ENCODE data around the gene BATF. TPM values are rescaled to one million over a fixed set of nuclear protein-coding genes. Genes with fewer than 3 reads are reported as not detected.

The BATF gene
- total and polyA plus RNA-seq, 2 experiments from 2014 or later, result not detected

DNA sequence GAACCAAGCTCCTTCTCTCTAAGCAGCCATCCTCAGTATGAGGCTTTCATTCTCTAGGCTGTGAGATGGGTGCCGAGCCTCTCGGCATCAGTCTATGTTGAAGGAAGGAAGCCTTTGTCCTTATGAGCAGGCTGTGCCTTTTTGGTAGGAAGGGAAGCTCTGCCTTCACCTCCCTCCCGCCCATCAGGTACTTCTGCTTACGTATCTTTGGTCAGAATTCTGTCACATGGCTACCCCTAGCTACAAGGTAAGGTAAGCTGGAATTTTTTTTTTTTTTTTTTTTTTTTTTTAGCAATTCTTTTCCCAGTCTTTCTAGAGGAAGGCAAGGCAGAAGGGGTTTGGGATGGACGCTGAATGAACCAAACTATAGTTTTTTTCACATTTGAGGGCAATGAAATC is 16.9 kb downstream of the BATF start (continued):
- TF ChIP-seq, protein P1, sequence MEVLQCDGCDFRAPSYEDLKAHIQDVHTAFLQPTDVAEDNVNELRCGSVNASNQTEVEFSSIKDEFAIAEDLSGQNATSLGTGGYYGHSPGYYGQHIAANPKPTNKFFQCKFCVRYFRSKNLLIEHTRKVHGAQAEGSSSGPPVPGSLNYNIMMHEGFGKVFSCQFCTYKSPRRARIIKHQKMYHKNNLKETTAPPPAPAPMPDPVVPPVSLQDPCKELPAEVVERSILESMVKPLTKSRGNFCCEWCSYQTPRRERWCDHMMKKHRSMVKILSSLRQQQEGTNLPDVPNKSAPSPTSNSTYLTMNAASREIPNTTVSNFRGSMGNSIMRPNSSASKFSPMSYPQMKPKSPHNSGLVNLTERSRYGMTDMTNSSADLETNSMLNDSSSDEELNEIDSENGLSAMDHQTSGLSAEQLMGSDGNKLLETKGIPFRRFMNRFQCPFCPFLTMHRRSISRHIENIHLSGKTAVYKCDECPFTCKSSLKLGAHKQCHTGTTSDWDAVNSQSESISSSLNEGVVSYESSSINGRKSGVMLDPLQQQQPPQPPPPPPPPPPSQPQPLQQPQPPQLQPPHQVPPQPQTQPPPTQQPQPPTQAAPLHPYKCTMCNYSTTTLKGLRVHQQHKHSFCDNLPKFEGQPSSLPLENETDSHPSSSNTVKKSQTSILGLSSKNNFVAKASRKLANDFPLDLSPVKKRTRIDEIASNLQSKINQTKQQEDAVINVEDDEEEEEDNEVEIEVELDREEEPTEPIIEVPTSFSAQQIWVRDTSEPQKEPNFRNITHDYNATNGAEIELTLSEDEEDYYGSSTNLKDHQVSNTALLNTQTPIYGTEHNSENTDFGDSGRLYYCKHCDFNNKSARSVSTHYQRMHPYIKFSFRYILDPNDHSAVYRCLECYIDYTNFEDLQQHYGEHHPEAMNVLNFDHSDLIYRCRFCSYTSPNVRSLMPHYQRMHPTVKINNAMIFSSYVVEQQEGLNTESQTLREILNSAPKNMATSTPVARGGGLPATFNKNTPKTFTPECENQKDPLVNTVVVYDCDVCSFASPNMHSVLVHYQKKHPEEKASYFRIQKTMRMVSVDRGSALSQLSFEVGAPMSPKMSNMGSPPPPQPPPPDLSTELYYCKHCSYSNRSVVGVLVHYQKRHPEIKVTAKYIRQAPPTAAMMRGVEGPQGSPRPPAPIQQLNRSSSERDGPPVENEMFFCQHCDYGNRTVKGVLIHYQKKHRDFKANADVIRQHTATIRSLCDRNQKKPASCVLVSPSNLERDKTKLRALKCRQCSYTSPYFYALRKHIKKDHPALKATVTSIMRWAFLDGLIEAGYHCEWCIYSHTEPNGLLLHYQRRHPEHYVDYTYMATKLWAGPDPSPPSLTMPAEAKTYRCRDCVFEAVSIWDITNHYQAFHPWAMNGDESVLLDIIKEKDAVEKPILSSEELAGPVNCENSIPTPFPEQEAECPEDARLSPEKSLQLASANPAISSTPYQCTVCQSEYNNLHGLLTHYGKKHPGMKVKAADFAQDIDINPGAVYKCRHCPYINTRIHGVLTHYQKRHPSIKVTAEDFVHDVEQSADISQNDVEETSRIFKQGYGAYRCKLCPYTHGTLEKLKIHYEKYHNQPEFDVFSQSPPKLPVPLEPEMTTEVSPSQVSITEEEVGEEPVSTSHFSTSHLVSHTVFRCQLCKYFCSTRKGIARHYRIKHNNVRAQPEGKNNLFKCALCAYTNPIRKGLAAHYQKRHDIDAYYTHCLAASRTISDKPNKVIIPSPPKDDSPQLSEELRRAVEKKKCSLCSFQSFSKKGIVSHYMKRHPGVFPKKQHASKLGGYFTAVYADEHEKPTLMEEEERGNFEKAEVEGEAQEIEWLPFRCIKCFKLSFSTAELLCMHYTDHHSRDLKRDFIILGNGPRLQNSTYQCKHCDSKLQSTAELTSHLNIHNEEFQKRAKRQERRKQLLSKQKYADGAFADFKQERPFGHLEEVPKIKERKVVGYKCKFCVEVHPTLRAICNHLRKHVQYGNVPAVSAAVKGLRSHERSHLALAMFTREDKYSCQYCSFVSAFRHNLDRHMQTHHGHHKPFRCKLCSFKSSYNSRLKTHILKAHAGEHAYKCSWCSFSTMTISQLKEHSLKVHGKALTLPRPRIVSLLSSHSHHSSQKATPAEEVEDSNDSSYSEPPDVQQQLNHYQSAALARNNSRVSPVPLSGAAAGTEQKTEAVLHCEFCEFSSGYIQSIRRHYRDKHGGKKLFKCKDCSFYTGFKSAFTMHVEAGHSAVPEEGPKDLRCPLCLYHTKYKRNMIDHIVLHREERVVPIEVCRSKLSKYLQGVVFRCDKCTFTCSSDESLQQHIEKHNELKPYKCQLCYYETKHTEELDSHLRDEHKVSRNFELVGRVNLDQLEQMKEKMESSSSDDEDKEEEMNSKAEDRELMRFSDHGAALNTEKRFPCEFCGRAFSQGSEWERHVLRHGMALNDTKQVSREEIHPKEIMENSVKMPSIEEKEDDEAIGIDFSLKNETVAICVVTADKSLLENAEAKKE (CRISPR knock-in tag; IDR thresholded peaks at IDR 0.05), result no peak
- TF ChIP-seq EZH2 (IDR thresholded peaks at IDR 0.05; ENCODE audit: low read depth, unreplicated experiment) (no peak), ZNF331 (CRISPR knock-in tag; IDR thresholded peaks at IDR 0.05; ENCODE audit: low read depth) (no peak), POLR2AphosphoS5 (IDR thresholded peaks at IDR 0.05; ENCODE audit: low read depth) (no peak)

DNA sequence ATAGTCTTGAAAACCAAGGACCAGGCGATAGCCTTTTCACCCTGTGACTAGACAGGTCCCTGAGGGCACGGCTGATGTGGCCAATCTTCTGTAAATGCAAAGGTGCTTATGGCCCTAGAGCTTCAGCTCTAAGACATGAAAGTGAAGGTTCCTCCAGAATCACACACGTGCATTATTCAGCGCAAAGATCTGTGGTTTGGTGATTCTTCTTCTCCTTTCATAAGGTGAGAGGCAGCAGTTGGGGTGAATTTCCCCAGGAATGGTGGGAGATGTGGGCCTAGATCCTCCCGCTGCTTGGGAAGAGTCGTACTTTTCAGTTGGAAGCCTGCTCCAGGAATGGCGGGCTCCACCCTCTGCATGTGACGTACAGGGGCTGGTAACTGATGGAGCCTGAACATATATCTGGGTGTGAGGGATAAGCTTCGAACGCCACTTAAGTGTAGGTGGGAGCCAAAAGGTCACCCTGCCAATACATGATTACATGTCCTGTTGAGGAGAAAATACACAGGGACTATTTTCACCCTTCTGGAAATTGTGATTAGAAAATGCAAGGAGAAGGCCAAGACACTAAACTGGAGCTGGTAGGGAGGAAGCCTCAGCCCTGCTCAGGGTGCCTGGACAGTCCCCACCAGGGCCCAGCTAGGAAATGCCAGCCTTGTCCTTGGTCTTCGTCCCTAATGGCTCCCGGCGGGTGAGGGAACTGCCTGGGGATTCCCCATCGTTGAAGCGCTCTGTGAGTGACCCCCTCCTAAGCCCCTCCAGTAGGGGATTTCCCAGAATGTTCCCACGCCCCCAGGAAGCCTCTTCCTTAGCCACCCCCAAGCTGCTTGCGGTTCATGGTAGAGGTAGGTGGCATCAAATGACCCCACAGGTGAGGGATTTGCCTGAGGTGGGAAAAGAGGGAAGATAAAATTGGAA is 17.6 kb downstream of the BATF start:
- ATAC-seq (peak; percentile 82), DNase-seq (ENCODE audit: low spot score) (peak; percentile 36)
- H3K9me3 Mint-ChIP-seq, result no peaks in the 10 kb centered on the region
- no peak overlapping the region for H3K4me3 Mint-ChIP-seq
- no peaks in the 10 kb centered on the region for H3K36me3 Mint-ChIP-seq (ENCODE audit: low read depth)
- Histone ChIP-seq H3K4me1 (ENCODE audit: insufficient read depth) (no peaks in the 10 kb centered on the region; the same call in 1 of the 2 replicates), H3K79me2 (replicated peaks; ENCODE audit: insufficient read depth) (no peaks in the 10 kb centered on the region), H3K4me2 (no peak overlapping the region), H2AFZ (peak overlapping the region; percentile 66; the same call in 1 of the 2 replicates), H3K36me3 (ENCODE audit: insufficient read depth) (no peaks in the 10 kb centered on the region), H4K20me1 (replicated peaks; ENCODE audit: insufficient read depth) (no peaks in the 10 kb centered on the region), H3K9me2 (ENCODE audit: insufficient read depth) (no peaks in the 10 kb centered on the region), H3K27me3 (ENCODE audit: insufficient read depth) (no peaks in the 10 kb centered on the region), H3F3A (replicated peaks; ENCODE audit: low read depth) (no peaks in the 10 kb centered on the region), H3K27ac (ENCODE audit: low read depth) (no peak overlapping the region), H3K4me3 (no peak overlapping the region)
- H3K4me1 Mint-ChIP-seq, result peaks cover 16% of the 10 kb centered on the region; the same call in 2 of the 3 replicates
- no peaks in the 10 kb centered on the region for H3K27me3 Mint-ChIP-seq (ENCODE audit: insufficient read depth, low read depth, poor library complexity)
- H3K27ac Mint-ChIP-seq, result no peak overlapping the region
- TF ChIP-seq ZNF331 (CRISPR knock-in tag; IDR thresholded peaks at IDR 0.05; ENCODE audit: low read depth) (no peak), EZH2phosphoT487 (IDR thresholded peaks at IDR 0.05; ENCODE audit: unreplicated experiment) (no peak), JUNB (IDR thresholded peaks at IDR 0.05; ENCODE audit: unreplicated experiment) (no peak)
- TF ChIP-seq, protein P2, sequence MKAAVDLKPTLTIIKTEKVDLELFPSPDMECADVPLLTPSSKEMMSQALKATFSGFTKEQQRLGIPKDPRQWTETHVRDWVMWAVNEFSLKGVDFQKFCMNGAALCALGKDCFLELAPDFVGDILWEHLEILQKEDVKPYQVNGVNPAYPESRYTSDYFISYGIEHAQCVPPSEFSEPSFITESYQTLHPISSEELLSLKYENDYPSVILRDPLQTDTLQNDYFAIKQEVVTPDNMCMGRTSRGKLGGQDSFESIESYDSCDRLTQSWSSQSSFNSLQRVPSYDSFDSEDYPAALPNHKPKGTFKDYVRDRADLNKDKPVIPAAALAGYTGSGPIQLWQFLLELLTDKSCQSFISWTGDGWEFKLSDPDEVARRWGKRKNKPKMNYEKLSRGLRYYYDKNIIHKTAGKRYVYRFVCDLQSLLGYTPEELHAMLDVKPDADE (IDR thresholded peaks at IDR 0.05), result no peak

All from GM23338 (cell line).